ENCODE measurements around the gene SLC23A3.

Gene SLC23A3

DNA sequence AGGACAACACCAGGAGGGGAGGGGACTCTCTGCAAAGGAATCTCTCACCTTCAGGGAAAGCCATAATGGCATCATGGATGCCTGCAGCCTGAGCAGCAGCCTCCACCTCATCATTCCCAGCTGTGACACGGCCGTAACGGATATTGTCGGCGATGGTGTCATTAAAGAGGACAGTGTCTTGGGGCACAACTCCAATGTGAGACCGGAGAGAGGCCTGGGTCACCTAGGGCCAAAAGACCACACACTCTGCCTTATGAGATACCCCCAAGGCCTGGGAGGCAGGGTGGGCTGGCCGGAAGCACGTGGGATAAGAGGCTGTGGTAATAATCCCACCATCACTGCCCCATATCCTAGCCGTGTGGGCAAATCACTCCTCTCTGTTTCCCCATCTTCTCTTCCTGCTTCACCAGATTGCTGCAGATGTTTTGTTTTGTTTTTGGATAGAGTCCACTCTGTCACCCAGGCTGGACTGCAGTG lies 41.1 kb upstream of the SLC23A3 start:
- peaks cover 11% of the 10 kb centered on the region for H3F3A ChIP-seq (ENCODE audit: insufficient read depth, low read length)
- peak overlapping the region; percentile 24; the same call in 1 of the 2 replicates for H3K27ac ChIP-seq (ENCODE audit: low read length)
- peaks cover 10% of the 10 kb centered on the region; the same call in 1 of the 2 replicates for H3K4me1 ChIP-seq (ENCODE audit: low read length)
- no peaks in the 10 kb centered on the region for H3K36me3 ChIP-seq (replicated peaks; ENCODE audit: insufficient read depth, low read length)
- peaks cover 12% of the 10 kb centered on the region; the same call in 1 of the 2 replicates for H3K79me2 ChIP-seq (ENCODE audit: low read length)
- H3K4me2 ChIP-seq (ENCODE audit: low read depth, low read length) = 0 out of 2 replicates have a peak overlapping the region, but pooled peaks have one; percentile 19
- no peaks in the 10 kb centered on the region for H3K27me3 ChIP-seq (replicated peaks; ENCODE audit: insufficient read depth, low read length)
- TF ChIP-seq EZH2phosphoT487 (IDR thresholded peaks at IDR 0.05; ENCODE audit: low read length) = no peak
- H3K9me3 ChIP-seq (replicated peaks; ENCODE audit: insufficient read depth, low read length) = no peaks in the 10 kb centered on the region
- H4K20me1 ChIP-seq (ENCODE audit: insufficient read depth, low read length) = no peaks in the 10 kb centered on the region
- H3K4me3 ChIP-seq (ENCODE audit: low read length) = no peak overlapping the region
- H3K9me2 ChIP-seq (replicated peaks; ENCODE audit: insufficient read depth, low read length) = no peaks in the 10 kb centered on the region
- no peak for DNase-seq
- H2AFZ ChIP-seq (ENCODE audit: low read length) = no peak overlapping the region
- no peak overlapping the region for H3K9ac ChIP-seq (ENCODE audit: low read length)

DNA sequence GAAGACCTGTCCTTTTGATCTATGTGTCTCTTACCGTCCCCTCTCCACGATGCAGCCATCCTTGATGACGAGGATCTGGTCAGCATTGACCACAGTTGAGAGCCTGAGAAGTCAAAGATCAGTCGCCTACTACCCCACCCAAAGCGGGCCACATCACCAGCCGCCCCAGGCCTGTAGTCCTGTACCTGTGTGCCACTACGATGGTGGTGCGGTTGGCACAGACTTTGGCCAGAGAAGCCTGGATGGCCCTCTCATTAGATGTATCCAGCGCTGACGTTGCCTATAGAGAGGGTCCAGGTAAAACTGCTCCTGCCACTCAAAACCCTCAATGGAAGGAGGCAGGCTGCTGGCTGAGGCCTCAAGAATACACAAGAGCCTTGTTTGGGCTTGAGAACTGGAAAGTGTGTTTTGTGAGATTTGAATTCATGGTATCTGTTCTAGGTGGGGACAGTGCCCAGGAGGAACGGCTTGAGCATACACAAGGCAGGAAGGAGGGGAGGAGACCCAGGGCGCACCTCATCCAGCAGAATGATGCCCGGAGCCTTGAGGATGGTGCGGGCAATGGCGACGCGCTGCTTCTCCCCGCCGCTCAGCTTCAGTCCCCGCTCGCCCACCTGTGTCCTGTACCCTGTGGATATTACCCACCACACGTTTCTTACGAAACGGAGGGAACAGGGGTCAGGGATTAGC lies 40.5 kb upstream of the SLC23A3 start:
- no peaks in the 10 kb centered on the region for H3K36me3 ChIP-seq (replicated peaks; ENCODE audit: insufficient read depth, low read length)
- no peak overlapping the region for H3K27ac ChIP-seq (ENCODE audit: low read length)

DNA sequence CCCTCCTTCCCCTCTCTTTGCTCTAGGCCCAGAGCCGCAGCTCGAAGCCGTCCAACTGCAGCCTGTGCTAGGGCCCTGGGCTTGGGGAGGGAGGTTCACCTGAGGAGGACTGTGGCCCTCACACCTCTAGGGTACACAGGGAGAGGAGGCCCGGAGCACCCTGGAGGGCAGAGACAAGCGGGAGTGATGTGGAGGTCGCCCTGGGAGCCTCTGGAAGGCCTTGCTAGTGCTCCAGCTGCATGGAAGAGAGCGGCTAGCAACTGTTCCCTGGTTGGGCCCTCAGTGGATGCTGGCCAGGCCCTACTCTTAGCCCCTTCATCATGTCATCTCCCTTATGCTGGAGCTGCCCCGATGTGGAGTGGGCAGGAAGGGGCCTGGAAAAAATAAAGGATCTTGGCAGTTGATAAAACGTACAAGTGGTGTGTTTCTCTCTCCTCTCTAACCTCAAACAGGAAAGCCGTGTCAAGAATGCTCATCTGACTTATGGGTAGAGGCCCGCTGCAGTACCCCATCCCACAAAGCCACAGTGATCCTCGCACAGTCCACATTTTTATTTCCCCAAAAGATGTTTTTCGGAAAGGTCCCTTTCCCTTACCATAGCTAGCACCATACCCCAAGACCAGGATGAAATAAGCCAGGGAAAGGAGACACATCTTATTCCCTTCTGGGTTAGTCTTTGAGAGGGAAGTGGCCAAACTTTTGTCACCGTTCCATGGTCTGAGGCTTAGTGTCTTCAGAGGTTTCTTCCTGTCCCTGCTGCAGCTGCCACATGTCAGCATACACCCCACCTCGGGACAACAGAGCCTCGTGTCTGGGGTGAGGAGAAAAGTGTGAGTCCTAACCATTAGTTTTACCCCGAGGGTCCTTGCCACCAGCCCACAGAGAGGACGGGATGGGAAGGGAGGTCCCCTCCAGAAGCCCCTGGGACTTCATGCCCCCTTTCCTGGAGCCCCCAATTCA lies 39.7 kb upstream of the SLC23A3 start:
- peaks cover 10% of the 10 kb centered on the region; the same call in 1 of the 2 replicates for H3K4me1 ChIP-seq (ENCODE audit: low read length)
- no peaks in the 10 kb centered on the region for H3K9me3 ChIP-seq (replicated peaks; ENCODE audit: insufficient read depth, low read length)
- no peak overlapping the region for H2AFZ ChIP-seq (ENCODE audit: low read length)
- no peak overlapping the region for H3K27ac ChIP-seq (ENCODE audit: low read length)
- H3K9me2 ChIP-seq (replicated peaks; ENCODE audit: insufficient read depth, low read length) = no peaks in the 10 kb centered on the region
- TF ChIP-seq EZH2 (optimal IDR thresholded peaks at IDR 0.05; ENCODE audit: low read depth, low read length) = no peak
- TF ChIP-seq, protein P1, sequence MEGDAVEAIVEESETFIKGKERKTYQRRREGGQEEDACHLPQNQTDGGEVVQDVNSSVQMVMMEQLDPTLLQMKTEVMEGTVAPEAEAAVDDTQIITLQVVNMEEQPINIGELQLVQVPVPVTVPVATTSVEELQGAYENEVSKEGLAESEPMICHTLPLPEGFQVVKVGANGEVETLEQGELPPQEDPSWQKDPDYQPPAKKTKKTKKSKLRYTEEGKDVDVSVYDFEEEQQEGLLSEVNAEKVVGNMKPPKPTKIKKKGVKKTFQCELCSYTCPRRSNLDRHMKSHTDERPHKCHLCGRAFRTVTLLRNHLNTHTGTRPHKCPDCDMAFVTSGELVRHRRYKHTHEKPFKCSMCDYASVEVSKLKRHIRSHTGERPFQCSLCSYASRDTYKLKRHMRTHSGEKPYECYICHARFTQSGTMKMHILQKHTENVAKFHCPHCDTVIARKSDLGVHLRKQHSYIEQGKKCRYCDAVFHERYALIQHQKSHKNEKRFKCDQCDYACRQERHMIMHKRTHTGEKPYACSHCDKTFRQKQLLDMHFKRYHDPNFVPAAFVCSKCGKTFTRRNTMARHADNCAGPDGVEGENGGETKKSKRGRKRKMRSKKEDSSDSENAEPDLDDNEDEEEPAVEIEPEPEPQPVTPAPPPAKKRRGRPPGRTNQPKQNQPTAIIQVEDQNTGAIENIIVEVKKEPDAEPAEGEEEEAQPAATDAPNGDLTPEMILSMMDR (IDR thresholded peaks at IDR 0.05; ENCODE audit: low read length) = no peak
- no peak for TF ChIP-seq EZH2phosphoT487 (IDR thresholded peaks at IDR 0.05; ENCODE audit: low read length)
- no peaks in the 10 kb centered on the region for H3K27me3 ChIP-seq (replicated peaks; ENCODE audit: insufficient read depth, low read length)
- no peaks in the 10 kb centered on the region for H3K36me3 ChIP-seq (replicated peaks; ENCODE audit: insufficient read depth, low read length)
- H3K9ac ChIP-seq (ENCODE audit: low read length) = no peak overlapping the region
- H3K4me3 ChIP-seq (ENCODE audit: low read length) = no peak overlapping the region
- no peak for DNase-seq
- peaks cover 12% of the 10 kb centered on the region; the same call in 1 of the 2 replicates for H3K79me2 ChIP-seq (ENCODE audit: low read length)
- no peak overlapping the region for H3K4me2 ChIP-seq (ENCODE audit: low read depth, low read length)
- H3F3A ChIP-seq (ENCODE audit: insufficient read depth, low read length) = peaks cover 13% of the 10 kb centered on the region
- H4K20me1 ChIP-seq (ENCODE audit: insufficient read depth, low read length) = no peaks in the 10 kb centered on the region

More for the DNA sequence above, 40.5 kb upstream of the SLC23A3 start:
- no peak for TF ChIP-seq EZH2 (optimal IDR thresholded peaks at IDR 0.05; ENCODE audit: low read depth, low read length)
- no peak for TF ChIP-seq EZH2phosphoT487 (IDR thresholded peaks at IDR 0.05; ENCODE audit: low read length)
- TF ChIP-seq, protein P1 (IDR thresholded peaks at IDR 0.05; ENCODE audit: low read length) = no peak
- H3K79me2 ChIP-seq (ENCODE audit: low read length) = peaks cover 12% of the 10 kb centered on the region; the same call in 1 of the 2 replicates
- H3K4me2 ChIP-seq (ENCODE audit: low read depth, low read length) = no peak overlapping the region
- H3K27me3 ChIP-seq (replicated peaks; ENCODE audit: insufficient read depth, low read length) = no peaks in the 10 kb centered on the region
- peaks cover 13% of the 10 kb centered on the region for H3F3A ChIP-seq (ENCODE audit: insufficient read depth, low read length)
- no peak for DNase-seq
- H3K4me1 ChIP-seq (ENCODE audit: low read length) = peaks cover 10% of the 10 kb centered on the region; the same call in 1 of the 2 replicates
- no peak overlapping the region for H2AFZ ChIP-seq (ENCODE audit: low read length)
- no peak overlapping the region for H3K9ac ChIP-seq (ENCODE audit: low read length)
- H3K9me3 ChIP-seq (replicated peaks; ENCODE audit: insufficient read depth, low read length) = no peaks in the 10 kb centered on the region
- H3K4me3 ChIP-seq (ENCODE audit: low read length) = no peak overlapping the region
- H4K20me1 ChIP-seq (ENCODE audit: insufficient read depth, low read length) = no peaks in the 10 kb centered on the region
- no peaks in the 10 kb centered on the region for H3K9me2 ChIP-seq (replicated peaks; ENCODE audit: insufficient read depth, low read length)
